Activated CD4-positive, alpha-beta T cell treated with anti-CD3 and anti-CD28 coated beads, Interleukin-2, amount 50 U/mL, for 48 hours (primary cell): ENCODE results near the gene DYNC1LI2.
A peak's percentile ranks its signal among the peaks of the same experiment; 100 is the strongest.
"Not testable (repeated sequence)": the region's sequence is repeated elsewhere in the genome, so short reads cannot be mapped to it uniquely, and the experiment has no call there.

Experiments used
- DNase-seq, 2 experiments: peaks; one replicate each; pipeline ENCODE4 v3.0.0-alpha.2; 2020

The DYNC1LI2 gene

DNA sequence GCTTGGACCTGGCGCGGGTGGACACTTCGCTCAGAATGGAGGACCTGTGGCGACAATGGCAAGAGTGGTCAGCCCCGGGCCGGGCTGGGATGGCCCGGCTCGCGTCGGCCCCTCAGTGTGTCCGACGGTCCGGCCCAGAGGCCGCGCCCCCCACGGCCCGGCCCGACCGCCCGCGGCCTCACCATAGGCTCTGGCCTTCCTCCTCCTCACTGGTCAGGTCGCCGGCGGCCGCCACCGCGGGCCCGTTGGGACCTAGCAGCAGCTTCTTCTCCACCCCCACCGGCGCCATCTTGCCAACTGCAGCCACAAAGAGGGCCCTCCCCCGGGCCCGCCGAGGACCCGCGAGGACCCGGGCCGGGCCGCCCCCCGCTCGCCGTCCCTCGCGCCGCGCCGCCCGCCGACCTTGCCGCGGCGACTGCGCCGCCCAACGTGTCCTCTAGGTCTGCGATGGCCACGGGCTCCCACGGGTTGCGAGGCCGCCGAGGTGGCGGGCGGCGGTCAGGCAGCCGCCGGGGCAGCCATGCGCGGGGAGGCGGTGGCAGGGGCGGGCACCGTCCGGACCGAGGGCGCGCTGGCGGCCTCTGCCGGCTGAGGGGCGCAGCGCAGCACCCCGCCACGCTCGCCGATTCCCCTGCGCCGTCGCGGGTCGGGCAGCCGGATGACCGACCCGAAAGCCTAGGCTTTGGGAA is at the start of gene DYNC1LI2:
TSS of gene DYNC1LI2 (minus strand) at position 307 of the 689 bp plus-strand sequence. CDS start at position 289, 18 bp downstream.
- DNase-seq: peak; percentile 77 to 82

DNA sequence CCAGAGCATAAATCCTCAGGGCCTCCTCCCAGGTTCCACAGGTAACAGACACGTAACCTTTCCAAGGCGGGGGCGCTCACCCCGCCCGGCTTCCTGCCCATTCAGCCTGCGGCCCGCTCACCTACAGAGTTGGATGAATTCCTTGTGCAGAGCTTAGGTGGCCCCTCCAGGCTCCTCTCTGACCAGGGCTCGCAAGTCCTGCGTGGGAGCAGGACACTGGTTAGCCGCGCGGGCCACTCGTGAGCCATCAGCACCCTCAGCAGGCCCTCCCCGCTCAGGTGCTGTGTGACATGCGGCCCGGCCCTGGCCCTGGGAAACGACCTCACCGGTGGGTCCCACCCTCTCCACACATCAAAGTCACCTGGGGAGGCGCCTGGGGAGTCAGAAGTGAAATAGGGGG is 49.4 kb upstream of the DYNC1LI2 start:
- DNase-seq: no peak

DNA sequence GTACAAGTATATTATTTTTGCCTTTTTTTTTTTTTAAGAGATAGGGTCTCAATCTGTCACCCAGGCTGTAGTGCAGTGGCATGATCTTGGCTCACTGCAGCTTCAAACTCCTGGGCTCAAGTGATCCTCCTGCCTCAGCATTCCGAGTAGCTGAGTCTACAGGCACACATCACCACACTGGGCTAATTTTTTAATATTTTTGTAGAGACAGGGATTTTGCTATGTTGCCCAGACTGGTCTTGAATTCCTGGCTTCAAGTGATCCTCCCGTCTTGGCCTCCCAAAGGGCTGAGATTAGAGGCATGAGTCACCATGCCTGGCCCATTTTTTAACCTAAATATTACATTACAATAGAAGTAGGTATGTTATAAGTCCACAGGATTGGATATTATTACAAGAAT is 46.8 kb upstream of the DYNC1LI2 start:
- no peak for DNase-seq

GRCh38 chr16:66793984-66794383 is 42.6 kb upstream of the DYNC1LI2 start:
- not testable (repeated sequence) for DNase-seq

DNA sequence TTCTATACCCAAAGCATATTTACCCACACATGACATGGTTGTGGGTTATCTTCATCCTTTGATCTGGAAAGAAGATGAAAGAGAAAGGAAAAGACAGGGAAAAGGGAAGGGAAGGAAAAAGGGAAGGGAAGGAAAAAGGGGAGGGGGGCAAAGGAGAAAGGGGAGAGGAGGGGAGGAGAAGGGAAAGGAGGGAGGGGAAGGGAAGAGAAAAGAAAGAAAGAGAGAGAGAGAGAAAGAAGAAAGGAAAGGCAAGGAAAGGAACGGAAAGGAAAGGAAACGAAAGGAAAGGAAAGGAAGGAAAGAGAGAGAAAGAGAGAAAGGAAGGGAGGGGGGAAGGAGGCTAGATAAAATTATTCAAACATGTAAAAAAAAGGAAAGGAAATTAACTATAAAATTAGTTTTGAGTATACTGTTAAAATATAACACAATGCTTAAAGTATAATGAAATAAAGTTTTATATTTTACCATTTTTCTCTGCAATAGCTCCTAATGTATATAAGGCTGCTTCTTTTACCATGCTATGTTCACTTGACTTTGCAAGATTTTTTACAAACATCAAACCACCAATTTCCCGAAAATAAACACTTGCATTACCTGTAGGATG is 38.8 kb upstream of the DYNC1LI2 start:
- no peak for DNase-seq

- DNase-seq: no peak
Measured at GRCh38 chr16:66787427-66787826, 36.0 kb upstream of the DYNC1LI2 start.

GRCh38 chr16:66786551-66786950 is 35.1 kb upstream of the DYNC1LI2 start:
- DNase-seq: no peak

DNA sequence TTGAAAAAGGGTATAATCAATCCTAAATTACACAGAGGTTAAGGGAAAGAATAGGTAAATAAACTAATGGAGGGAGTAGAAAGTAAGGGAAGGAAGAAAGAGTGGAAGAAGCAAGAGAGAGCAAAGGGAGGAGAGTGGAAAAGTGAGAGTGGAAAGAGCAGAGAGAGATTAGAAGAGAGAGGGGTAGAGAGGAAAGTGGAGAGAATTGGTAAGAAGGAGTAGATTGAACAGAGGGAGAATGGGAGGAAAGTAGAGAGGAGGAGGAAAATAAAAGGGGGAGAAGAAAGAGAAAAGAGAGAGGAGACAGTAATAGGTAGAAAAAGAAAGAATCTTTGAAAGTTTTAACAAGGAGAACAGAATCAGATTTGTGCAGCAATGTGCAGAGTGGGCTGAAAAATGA is 25.0 kb upstream of the DYNC1LI2 start:
- no peak for DNase-seq

- DNase-seq: no peak
Measured at GRCh38 chr16:66774981-66775380, 23.6 kb upstream of the DYNC1LI2 start.

DNA sequence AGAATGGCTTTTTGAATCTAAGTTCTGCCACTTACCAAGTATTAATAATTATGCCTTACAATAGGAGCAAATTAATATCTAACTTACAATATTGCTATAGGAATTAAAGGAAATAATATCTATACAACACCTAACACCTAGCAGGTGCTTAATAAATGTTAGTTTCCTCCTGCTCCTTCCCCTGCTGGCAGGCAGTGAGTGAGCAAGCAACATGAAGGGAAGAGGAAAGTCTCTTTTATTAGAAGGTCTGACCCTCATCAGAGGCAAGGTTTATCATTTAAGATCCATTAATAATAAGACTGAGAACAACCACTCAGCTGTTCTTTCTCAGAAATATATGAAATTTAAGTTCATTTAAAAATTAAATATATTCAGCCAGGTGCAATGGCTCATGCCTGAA is 6.7 kb upstream of the DYNC1LI2 start:
- DNase-seq: no peak

DNA sequence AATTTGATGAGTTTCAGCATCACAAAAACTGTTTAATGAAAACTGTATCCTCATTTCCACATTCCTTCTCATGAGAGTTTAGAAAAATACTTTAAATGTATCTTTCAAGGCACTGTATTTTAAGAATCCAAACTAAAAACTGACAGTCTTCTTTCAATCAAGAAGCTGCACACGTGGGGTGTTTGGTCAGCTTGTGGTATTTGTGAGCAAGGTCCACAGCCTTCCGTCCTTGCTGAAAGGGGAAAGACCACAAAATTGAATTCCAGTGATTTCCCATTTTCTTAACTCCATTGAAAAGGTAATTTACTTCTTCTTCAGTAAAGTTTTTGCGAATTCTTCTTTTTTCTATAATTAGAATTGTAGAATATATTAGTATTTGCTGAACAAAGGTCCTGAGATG is 3.4 kb upstream of the DYNC1LI2 start:
- DNase-seq: no peak

- no peak for DNase-seq
Measured at GRCh38 chr16:66754211-66754610, 2.8 kb upstream of the DYNC1LI2 start.

DNA sequence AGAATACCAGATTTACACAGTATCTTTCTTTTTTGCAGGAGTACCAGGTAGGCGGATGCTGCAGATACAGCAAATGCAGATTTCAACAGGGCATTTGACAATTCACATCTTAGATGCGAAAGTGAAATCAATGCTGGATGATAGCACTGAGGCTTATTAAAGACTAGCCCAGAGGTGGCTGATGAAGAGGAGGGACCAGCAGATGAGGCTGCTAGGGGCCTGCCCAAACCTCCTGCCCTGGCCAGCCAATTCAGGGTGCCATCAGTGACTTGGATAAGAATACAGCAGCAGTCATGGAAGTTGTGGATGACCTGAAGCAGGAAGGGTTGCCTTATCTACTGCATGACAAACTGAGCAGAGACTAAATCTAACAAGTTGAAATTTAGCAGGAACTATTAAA is 1.5 kb upstream of the DYNC1LI2 start:
- no peak for DNase-seq

GRCh38 chr16:66752379-66752778 is 970 bp upstream of the DYNC1LI2 start:
- no peak for DNase-seq

GRCh38 chr16:66751992-66752322 is 548 bp upstream of the DYNC1LI2 start:
- DNase-seq: no peak

DNA sequence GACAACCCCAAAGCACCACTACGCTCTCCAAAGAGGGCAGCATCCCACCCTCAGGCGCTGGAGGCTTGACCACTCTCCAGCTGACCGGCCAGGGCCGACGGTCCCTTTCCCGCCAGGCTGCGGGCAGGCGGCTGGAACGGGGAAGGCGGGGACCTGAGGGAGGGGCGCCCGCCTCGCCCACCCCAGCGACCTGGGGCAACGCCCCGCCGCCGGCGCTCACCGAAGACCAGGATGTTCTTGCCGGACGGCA is 431 bp downstream of the DYNC1LI2 start:
- peak; percentile 17 to 20 for DNase-seq

DNA sequence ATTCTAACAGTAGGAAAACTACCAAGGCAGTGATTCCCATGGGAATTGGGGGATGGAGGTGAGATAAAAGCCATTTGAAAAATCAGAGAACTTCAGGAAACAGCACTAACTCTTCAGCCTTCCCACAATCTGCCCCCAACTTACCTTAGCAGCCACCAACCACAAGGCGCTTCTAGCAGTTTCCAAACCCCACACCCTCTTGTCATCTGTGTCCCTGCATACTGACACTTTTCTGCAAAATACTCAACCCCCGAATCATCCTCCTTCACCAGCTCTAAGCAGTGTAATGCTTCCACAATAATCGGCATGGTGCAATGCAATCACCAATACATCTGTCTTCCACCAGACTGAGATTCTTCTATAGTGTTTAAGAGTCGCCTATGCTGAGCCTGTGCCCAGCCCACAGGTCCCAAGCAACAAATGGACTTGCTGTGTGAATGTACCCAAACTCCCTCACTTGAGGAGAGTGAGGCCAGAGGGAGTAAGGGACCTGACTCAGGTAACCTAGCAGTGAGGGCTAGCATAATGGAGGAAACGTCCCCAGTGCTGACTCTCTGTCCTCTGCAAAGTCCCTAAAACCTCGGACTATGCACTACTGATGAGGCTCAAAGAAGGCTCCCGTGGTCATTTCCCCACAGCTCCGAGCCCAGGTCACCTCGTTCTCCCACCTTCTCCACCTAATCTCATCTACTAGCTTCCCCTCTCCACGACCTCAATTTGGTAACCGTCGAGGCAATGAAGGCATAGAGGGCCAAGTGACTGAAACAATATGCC is 943 bp downstream of the DYNC1LI2 start:
- no peak for DNase-seq

- peak in 1 of 2 experiments; percentile 31 for DNase-seq
Measured at GRCh38 chr16:66746682-66747081, 4.7 kb downstream of the DYNC1LI2 start.

GRCh38 chr16:66746048-66746447 is 5.4 kb downstream of the DYNC1LI2 start:
- DNase-seq: no peak

DNA sequence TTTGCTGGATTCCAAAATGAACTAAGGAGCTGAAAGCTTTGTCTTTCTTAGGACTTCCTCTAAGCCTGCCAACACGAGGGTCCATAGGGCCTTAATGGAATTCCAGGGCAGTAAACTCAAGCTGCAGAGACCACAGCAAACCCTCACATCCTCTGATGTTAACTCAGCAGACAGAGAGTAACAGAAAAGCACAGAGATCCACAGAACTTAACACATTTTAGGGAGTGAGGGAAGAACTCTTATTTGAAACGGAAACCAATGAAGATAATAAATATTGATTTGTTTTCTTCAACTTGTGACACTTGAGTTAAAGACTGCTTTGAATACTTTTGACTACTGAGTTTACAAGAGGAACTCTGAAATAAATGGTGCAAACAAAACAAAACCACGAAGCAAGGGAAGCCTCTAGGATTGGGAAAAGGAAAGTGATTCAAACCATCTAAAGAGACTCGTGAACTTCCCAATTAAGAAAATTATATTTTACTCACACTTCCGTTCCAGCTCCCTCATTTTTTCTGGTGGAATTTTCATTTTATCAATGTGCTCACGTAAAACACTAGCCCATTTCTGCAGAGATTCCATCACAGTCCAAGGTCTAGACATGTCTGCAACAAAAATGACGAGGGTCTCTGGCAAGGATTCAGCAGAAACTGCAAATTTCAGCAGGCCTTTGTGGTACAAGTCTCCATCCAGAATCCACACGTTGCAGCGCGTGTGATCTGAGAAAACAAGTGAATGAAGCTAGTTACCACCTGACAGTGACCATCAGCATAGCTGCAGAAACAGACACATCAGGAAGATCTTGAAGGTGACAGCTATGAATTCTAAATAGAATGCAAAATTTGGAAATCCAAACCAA is 9.2 kb downstream of the DYNC1LI2 start:
- DNase-seq: no peak

GRCh38 chr16:66741169-66741900 is 10.1 kb downstream of the DYNC1LI2 start:
- DNase-seq: no peak

GRCh38 chr16:66740533-66740932 is 10.9 kb downstream of the DYNC1LI2 start:
- no peak for DNase-seq

GRCh38 chr16:66740010-66740409 is 11.4 kb downstream of the DYNC1LI2 start:
- DNase-seq: peak; percentile 25 to 49
